Activated CD4-positive, alpha-beta T cell treated with anti-CD3 and anti-CD28 coated beads, Interleukin-2, amount 50 U/mL, for 24 hours (primary cell): Measurements from ENCODE around the gene PSENEN.
A peak's percentile ranks its signal among the peaks of the same experiment; 100 is the strongest.
"Not testable (repeated sequence)": the region's sequence is repeated elsewhere in the genome, so short reads cannot be mapped to it uniquely, and the experiment has no call there.

Source experiments
- DNase-seq, 2 donors: peaks; one replicate each; pipeline ENCODE4 v3.0.0-alpha.2; 2020; ENCODE audit warnings: low read depth in 1 of 2, low spot score in 1 of 2

PSENEN gene

DNA sequence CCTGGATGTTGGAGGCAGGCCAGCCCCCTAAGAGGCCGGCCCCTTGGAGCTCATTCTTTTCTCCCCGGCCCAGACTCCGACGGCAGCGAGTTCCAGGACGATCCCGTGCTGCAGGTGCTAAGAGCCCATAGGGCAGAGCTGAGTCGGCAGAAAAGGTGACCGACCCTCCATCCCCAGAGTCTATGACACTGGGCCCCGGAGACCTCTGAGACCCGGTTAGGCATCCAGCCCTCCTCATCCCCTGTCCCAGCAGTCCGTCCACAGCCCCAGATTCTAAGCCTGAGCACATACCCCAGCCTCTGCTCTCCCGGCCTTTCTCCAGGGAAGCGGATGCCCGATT, 22.6 kb downstream of the PSENEN start:
- no peak for DNase-seq

DNA sequence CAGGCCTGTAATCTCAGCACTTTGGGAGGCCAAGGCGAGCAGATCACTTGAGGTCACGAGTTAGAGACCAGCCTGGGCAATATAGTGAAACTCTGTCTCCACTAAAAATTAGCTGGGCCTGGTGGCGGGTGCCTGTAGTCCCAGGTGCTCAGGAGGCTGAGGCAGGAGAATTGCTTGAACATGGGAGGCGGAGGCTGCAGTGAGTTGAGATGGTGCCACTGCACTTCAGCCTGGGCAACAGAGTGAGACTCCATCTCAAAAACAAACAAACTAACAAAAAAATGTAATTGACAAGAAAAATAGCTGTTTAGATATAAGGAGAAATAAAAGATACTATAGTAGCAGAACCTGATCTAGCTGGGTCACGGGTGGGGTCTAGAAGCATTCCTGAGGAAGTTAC, 26.9 kb downstream of the PSENEN start:
- not testable (repeated sequence) for DNase-seq

DNA sequence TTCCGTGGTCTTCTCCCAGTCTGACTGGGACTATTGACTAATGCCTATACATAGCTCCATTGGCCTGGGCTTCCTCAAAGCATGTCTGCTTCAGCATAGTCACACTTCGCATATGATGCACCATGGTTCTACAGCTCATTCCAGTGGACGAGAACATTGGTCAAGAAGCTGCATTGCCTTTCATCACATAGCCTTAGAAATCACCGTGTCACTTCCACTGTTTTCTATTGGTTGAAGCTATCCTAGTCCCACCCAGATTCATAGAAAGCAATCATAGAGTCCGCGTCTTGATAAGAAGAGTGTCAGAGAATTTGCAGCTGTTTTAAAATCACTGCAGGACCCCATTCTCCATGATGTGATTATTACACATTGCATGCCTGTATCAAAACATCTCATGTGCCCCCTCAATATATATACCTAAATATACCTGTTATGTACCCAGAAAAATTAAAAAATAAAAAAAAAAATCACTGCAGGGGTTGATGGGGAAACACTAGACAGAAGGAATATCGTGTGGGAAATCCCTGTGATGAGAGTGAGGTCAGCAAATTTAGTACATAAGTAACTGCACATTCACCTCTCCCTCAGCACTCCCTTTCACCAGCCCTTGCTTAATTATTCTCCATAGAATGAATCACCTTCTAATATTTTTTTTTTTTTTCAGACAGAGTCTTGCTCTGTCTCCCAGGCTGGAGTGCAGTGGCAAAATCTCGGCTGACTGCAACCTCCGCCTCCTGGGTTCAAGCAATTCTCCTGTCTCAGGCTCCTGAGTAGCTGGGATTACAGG, 27.8 kb downstream of the PSENEN start:
- DNase-seq = no peak

DNA sequence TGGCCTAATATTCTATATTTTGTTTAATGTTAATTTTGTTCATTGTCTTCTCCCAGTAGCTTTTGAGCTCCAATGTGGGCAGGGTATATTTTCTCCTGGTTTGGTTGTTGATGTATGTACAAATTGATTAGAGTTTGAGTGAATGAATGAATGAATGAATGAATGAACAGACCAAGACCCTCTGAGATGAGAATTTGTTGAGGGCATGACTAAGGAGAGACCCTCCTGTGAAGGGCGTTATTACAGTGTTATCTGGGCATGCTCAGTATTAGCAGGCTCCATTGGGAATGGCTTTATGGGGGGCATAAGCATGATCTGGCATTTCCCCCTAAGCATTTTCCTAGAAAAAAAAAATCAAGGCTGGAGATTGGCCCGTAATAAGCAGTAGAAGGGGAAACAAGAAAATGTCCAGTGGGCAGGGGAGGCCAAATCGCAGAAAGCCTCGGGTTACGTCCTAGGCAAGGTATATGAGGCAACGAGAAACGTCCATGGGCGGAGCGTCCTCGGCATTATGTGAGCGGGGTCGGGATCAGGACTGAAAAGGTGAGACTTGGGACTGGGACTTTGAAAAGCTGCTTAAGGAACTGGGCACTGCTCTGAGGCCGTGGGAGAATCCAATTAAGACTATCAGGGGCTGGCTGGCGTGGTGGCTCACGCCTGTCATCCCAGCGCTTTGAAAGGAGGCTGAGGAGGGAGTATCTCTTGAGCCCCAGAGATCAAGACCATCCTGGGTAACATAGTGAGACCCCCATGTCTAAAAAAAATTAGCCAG, 29.0 kb downstream of the PSENEN start:
- DNase-seq = no peak

- DNase-seq = no peak
Observed at GRCh38 chr19:35775046-35775297, 29.5 kb downstream of the PSENEN start.

GRCh38 chr19:35775298-35776101, 30.0 kb downstream of the PSENEN start, which contains the start of gene ARHGAP33:
ARHGAP33 (plus strand) TSS chr19:35775564; CDS start chr19:35775659, 95 bp downstream.
- peak; percentile 95 to 99 for DNase-seq

DNA sequence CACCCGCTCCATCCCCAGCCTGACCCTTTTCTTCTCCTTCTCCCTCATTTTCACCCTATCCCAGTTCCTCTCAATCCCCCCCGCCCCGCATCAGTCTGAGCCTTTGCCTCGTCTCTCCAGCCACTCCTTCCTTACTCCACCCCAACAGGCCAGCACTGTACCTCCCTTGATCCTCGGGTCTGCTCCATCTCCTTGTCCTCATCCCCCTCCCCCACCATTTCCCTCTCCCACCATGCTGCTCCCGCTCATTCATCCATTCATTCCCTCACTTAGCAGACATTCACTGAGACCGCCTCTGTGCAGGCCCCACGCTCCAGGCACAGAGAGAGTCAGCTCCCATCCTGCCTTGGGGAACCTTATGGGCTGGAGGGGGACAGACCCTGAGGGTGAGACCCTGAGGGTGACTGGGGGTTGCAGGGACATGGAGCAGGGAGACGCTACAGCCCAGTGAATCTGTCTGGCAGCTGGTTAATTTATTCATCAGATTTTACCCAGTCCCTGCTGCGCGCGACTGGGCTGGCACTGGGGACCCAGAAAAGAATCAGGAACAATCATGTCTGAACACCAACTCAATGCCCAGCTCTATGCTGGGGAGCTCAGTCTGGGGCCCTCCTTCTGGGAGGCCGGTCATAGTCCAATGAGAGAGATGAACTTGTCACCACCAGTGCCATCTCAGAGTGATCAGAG, 30.8 kb downstream of the PSENEN start:
- no peak for DNase-seq

GRCh38 chr19:35777086-35777841, 31.8 kb downstream of the PSENEN start:
- no peak for DNase-seq

- no peak for DNase-seq
Observed at GRCh38 chr19:35777961-35778360, 32.5 kb downstream of the PSENEN start.

DNA sequence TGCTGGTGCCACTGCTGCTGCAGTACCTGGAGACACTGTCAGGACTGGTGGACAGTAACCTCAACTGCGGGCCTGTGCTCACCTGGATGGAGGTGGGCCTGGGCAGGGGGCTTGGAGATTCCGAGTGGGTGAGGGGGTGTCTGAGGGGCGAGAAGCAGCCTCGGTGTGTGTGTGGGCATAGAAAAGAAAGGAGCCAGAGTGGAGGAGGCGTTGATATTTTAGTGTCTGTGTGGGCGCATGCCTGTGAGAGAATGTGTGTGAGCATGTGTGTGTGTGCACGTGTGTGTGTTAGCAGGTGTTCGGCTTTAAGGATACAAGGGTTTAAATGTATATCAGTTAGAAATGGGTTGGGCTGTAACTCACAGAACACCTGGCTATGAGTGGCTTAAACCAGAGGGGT, 33.6 kb downstream of the PSENEN start:
- no peak for DNase-seq

- DNase-seq = no peak
Observed at GRCh38 chr19:35780058-35780457, 34.6 kb downstream of the PSENEN start.

DNA sequence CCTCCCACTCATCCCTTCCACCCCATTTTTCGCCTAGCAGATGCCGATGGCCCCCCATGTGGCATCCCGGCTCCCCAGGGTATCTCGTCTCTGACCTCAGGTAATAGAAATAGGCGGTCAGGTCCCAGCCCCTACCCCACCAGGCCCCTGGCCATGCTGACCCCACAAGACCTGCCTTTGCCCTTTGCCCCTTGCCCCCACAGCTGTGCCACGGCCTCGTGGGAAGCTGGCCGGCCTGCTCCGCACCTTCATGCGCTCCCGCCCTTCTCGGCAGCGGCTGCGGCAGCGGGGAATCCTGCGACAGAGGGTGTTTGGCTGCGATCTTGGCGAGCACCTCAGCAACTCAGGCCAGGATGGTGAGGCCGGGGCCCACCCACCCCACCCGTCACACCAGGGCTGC, 35.3 kb downstream of the PSENEN start:
- no peak for DNase-seq

- no peak for DNase-seq
Observed at GRCh38 chr19:35781650-35782049, 36.2 kb downstream of the PSENEN start.

DNA sequence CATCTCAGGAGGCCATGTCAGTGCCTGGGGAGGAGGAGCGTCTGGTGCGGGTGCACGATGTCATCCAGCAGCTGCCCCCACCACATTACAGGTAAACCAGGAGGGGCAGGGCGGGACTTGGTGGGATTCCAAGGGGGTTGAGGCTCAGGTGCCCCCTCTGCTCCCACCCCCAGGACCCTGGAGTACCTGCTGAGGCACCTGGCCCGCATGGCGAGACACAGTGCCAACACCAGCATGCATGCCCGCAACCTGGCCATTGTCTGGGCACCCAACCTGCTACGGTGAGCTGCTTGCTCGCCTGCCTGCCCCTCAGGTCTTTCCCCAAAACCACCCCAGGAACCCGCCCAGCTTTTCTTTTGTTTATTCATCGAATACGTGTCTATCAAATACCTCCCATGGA, 37.1 kb downstream of the PSENEN start:
- DNase-seq = no peak

GRCh38 chr19:35783469-35784434, 38.3 kb downstream of the PSENEN start:
- DNase-seq = no peak

- no peak for DNase-seq
Observed at GRCh38 chr19:35784503-35785338, 39.3 kb downstream of the PSENEN start.

- DNase-seq = no peak
Observed at GRCh38 chr19:35785339-35785627, 39.8 kb downstream of the PSENEN start.

GRCh38 chr19:35786299-35787160, 41.1 kb downstream of the PSENEN start:
- no peak for DNase-seq
